NT2/D1 (cell line): ENCODE data around the gene ASCL4.

Experiments used
- SUZ12 ChIP-seq: IDR thresholded peaks from 2 replicates; pipeline ENCODE4 v1.6.1; 2011; ENCODE audit not compliant: insufficient read length, insufficient read depth; ENCODE audit errors: extremely low read depth
- YY1 ChIP-seq: IDR thresholded peaks from 2 replicates; pipeline ENCODE4 v1.6.1; 2011; ENCODE audit not compliant: insufficient read length, insufficient read depth
- ZNF274 ChIP-seq: IDR thresholded peaks from 2 replicates; pipeline ENCODE4 v1.6.1; 2011; ENCODE audit warnings: mild to moderate bottlenecking, low read depth, low read length

DNA sequence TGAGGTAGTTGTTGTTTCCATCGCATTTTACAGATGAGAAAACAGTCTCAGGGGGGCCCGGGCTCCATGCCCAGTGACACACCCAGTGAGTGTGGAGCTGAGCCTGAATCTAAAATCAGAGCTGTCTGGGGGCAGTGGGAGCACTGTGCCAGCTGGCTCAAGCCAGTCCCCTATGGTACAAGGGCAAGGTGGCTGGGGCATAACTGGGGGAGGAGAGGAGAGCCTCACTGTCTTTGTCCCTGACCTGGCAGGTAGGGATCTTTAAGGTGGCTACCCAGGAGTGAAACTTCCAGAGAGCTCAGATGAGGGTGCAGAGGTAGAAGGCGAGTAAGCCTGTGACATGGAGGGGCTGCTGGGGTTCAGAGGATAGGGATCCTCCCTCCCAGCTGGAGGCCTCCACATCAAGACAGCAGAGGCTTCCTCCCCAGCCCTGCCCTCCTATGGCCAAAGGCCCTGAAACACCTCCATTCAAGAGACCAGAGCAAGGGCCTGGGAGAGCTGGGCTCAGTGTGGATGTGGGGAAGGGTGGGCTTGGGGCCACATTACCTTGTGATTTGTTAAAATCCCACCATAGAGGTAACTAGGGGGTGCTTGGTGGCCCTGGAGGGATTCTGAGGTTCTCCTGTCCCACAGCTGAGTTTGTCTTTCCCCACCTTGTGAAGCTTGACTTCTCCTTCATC lies 33.1 kb downstream of the ASCL4 start:
- TF ChIP-seq SUZ12 (no peak), YY1 (no peak), ZNF274 (no peak)
